NCI-H2227 (cell line): Measurements from ENCODE around the gene POT1.

ENCODE experiments used
- DNase-seq: peaks from one replicate; lab custom pipeline; 2025; ENCODE audit not compliant: unreplicated experiment; lab: John Stamatoyannopoulos, UW

Gene POT1

DNA sequence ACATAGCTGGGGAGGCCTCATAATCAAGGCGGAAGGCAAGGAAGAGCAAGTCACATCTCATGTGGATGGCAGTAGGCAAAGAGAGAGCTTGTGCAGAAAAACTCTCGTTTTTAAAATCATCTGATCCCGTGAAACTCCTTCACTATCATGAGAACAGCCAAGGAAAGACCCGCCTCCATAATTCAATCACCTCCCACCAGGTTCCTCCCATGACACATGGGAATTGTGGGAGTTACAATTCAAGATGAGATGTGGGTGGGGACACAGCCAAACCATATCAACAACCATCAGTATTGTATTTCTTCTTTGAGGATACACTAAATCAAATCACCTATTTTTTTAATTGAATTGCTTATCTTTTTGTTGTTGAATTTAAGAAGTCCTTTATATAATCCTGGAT lies 16.7 kb downstream of the POT1 start:
- DNase-seq = no peak

DNA sequence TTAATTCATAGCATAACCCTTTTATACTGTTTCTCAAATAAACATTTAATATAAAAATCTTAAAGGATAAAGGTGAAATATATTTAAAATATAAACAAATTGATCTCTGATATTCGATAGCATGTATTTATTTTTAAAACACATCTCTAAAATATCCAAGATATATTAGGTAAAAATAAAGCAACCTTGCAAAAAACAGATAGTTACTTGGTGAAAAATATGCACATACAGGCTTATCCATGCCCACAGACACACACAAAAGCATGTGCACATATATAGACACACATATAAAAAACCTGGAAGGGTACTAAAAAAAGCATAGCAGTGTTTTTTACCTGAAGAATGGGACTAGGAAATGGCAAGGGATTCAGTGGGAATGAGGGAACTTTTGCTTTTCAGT lies 19.8 kb downstream of the POT1 start:
- DNase-seq = no peak

GRCh38 chr7:124908259-124908658 lies 21.4 kb downstream of the POT1 start:
- no peak for DNase-seq

GRCh38 chr7:124907490-124907889 lies 22.1 kb downstream of the POT1 start:
- no peak for DNase-seq

GRCh38 chr7:124898531-124898930 lies 31.1 kb downstream of the POT1 start:
- no peak for DNase-seq

DNA sequence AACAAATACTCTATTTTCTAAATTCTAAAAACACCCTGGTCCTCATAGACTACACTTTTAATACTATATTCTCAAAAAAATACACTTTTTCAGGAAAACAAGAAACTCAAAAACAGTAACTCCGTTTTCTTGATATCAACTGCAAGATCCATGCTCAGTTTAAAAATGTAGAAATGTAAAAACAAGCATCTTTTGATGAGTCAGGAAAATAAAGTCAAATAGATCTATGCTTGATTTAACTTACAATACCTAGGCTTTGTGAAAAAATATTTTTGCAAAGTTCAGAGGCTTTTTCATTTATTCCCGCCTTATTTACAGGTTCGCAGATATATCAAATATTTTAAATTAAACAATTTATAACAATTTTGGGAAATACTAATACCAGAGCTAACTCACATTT lies 33.6 kb downstream of the POT1 start:
- DNase-seq = no peak

DNA sequence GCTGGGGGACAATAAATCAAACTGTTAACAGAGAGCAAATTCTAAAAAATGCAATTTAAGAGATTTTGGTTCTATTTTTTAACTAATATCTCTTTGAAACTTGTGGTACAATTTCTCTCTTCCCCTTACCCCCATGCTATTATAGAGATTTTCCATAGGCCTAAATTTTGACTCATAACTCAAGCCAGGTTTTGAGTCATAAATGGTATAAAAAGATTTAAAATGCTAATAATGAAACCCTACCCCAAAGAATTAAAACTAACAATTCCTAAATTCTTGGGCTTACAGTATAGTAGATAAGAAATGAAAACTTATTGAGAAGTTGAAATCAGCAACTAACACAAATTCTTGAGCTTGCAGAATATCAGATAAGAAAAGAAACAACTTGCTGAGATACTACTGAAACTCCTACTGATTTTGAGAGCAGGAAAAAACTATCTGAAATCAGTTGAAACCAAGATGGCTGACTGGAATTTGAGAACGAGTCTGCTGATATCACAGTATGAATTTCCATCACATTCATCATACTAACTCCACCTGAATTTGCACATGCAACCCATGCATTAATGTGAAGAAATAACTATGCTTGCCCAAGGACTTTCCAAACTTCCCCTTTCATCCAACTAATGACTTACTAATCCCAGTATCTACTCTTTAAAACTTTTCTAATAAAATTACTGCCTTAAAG lies 36.3 kb downstream of the POT1 start:
- no peak for DNase-seq

DNA sequence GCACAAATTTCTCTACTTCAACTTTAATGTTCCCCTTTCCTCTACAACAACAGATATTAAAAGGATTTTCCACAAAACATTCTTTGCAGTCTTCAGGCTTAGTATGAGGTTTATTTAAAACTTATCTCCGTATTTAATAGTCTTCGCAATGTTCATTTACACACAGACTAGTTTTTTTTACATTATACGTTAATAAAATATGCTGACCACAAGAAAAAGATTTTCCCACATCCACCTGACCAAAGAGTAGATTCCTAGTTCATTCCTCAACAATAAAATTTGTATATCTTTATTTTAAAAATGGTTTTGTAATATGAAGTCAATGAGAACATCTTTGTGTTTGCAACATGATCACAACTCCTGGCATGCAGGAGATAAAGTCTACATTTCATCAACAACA lies 42.4 kb downstream of the POT1 start:
- no peak for DNase-seq

DNA sequence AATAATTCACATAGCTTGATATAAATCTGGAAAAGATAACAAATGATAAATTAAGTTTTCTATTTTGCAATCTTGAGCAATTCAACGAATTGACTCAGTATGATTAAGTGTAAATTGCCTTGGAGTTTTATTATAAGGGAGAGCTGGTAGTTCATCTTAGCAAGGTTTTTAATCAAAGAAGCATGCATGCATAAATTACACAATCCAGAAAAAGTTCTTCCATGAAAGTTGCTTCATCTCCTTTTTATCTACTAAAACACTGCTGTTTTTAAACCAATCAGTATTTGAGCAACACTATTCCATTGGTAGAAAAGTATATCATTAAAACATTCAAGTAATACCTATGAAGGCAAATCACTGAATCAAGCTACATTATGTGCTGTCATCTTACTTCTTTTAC lies 47.6 kb downstream of the POT1 start:
- no peak for DNase-seq

DNA sequence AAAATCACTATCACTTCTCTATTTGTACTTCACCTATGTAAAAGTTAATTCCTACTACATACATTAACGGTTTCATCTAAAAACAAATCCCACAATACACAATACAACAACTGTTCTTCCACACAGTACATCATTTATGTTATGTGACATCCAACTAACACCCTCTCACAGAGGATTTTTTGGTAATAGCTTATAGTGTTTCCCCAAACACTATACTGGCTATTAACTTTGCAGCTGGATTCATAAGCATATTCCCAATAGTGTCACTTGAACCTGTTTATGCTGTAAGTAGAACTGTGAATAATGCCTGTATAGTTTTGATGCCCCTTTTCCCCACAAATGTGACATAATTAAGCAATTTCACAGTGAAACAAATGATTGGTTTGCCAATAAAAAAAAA lies 49.9 kb downstream of the POT1 start:
- DNase-seq = no peak

- DNase-seq = no peak
Measured at GRCh38 chr7:124879103-124879502, 50.5 kb downstream of the POT1 start.

GRCh38 chr7:124874644-124875163 lies 54.9 kb downstream of the POT1 start:
- no peak for DNase-seq

DNA sequence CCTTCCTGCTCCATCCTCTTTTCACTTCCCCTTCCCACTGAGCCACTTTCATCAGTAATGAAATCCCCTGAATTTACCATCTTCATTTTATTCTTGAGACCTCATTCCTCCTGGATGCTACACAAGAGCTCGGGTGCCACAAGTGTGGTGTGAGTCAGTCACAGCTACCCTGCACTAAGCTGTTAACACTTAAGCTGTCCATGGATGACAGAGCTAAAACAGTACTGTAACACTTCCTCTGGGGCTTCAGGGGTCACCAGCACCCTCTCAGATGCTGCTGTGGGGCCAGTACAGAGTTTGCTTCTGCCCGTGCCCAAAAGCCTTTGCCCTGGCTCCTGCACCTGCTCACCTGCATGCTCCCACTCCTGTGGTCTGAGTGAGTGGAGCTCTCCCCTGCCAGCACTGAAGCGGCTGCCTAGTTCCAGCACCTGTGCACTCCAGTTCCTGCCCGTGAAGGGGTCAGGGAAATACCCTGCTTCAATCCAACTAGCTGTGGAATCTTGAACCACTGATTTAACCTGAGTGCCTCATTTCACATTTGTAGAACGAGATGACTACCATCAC lies 71.9 kb downstream of the POT1 start:
- DNase-seq = no peak

DNA sequence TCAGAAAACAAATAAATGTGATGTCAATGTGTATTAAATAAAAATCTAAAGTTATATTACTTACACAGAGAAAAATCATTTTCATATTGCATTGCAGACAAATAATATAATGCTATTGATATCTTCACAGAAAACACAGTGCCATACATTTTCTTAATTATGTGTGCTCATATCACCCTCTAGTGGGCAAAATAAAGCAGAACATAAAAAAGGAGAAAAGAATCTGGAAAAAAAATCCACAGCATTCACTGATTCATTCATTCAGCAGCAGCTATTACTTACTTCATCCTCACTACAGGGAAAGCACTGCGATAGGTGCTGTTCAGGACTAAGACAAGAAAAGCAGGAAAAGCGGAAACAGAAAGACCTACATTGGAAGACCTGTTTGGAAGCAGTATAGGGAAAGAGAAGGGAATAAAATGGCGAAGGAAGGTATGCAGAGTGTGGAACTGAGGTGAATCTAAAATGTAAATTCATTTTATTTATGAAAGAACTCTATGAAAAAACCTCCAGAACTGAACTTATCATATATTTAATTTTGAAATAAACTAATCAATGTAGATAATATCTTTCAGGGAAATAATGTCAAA lies 73.2 kb downstream of the POT1 start:
- peak; percentile 60 for DNase-seq

- DNase-seq = no peak
Measured at GRCh38 chr7:124843336-124843735, 86.3 kb downstream of the POT1 start.

- no peak for DNase-seq
Measured at GRCh38 chr7:124840435-124840834, 89.2 kb downstream of the POT1 start.

DNA sequence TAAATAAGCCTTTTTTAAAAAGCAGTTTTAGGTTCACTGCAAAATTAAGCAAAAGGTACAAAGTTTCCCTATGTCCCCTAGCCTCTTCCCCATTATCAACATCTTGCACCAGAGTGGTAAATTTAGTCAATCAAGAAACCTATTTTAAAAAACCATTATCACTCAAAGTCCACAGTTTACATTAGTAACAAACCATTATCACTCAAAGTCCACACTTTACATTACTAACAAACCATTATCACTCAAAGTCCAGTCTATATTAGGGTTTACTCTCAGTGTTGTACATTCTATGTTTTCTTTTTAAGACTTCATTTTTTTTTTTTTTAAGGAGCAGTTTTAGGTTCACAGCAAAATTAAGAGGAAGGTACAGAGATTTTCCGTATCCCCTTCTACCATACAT lies 89.9 kb downstream of the POT1 start:
- DNase-seq = no peak

DNA sequence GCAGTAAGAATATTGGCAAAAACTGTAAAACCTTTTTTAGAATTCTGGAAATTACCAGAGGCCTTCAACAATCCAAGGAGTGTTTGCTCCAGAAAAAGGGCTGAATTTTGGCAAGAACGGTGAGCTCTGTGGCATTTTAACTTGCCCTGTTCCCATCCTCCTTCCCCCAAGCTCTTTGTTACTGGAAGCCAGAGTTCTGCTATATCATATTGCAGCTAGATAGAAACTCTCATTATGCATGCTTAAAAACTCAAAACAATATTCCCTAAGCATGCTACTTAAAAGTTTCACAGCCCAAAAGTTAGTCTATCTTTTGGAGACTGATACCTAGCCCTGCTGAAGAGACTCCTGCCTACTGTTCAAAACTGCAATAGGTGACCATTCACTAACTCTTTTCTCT lies 93.5 kb downstream of the POT1 start:
- no peak for DNase-seq

GRCh38 chr7:124818807-124819206 lies 110.8 kb downstream of the POT1 start:
- no peak for DNase-seq

- no peak for DNase-seq
Measured at GRCh38 chr7:124813994-124814798, 115.4 kb downstream of the POT1 start.

DNA sequence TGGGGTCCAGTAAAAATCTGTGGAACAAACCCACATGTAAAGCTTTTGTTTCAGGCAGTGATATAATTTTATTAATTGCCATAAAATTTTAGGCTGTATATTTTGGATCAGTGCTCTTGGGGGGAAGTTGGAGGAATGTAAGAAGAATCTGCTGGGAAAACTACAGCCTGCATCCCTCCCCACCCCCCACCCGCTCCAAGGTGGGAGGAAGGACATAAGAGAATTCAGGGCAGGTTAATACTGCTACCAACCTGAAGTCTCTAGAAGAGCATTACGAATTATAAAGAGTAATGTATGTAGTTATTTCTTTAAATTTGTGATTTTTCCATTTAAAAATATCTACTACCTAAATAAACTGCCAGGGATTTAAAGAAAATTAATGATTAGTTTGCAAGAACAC lies 116.9 kb downstream of the POT1 start:
- no peak for DNase-seq

DNA sequence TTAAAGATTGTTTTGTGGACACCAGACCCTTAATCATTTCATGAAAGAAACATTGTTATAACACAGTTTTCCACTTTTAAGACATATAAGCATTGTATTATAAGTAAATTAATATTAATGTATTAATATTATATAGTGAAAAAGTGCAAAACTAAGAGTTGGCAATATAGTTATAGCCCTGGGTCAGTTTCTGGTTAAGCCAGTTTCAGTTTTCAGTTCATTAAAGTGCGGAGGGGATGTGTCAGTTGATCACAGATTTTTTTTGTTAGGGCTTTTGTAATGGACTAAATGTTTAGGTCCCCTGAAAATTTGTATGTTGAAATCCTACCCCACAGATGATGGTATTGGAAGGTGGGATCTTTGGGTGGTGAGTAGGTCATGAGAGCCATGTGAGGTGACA lies 118.3 kb downstream of the POT1 start:
- no peak for DNase-seq
